KOPT-K1 (cell line): ENCODE results near the gene ILKAP.

Source experiments
- H3K27ac ChIP-seq: fragments of 200-600 bp; sonication (generic); 2 replicates; pipeline ENCODE4 v1.5.1; 2016; ENCODE audit warnings: antibody characterized with exemption, mild to moderate bottlenecking, low read depth, low read length; ENCODE audit not compliant: poor library complexity, severe bottlenecking
- H3K36me3 ChIP-seq: fragments of 200-600 bp; sonication (generic); 2 replicates; pipeline ENCODE4 v1.5.1; 2017; ENCODE audit warnings: antibody characterized with exemption, mild to moderate bottlenecking, low read length, moderate library complexity; ENCODE audit not compliant: insufficient read depth
- H3K9me3 ChIP-seq: fragments of 200-600 bp; sonication (generic); 2 replicates; pipeline ENCODE4 v1.5.1; 2017; ENCODE audit warnings: antibody characterized with exemption, low read length, mild to moderate bottlenecking; ENCODE audit not compliant: insufficient read depth, poor library complexity, severe bottlenecking

ILKAP gene

DNA sequence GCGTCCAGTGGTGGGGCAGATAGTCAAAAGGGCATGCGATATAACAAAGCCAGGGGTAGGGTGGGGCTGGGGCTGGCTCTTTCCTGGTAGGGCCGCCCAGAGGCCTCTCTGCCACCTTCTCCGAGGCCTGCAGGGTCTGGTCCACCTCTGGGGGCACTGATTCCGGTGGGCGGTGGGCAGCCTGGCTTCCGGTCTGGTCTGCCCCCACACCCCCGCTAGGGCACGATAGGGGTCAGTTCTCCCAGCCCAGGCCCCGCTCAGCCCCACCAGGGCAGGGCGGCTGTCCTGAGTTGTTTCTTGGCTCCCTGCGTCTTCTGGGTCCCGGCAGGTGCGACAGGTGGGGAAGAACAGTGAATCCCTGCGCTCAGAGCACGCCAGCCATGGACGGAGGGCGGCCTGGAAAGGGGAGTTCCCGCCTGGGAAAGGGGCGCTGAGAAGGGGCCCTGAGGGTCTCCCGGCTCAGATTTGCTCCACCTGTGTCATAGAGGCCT lies 45.4 kb downstream of the ILKAP start:
- H3K27ac ChIP-seq: no peak overlapping the region
- no peaks in the 10 kb centered on the region for H3K36me3 ChIP-seq
- peaks cover 6% of the 10 kb centered on the region for H3K9me3 ChIP-seq

DNA sequence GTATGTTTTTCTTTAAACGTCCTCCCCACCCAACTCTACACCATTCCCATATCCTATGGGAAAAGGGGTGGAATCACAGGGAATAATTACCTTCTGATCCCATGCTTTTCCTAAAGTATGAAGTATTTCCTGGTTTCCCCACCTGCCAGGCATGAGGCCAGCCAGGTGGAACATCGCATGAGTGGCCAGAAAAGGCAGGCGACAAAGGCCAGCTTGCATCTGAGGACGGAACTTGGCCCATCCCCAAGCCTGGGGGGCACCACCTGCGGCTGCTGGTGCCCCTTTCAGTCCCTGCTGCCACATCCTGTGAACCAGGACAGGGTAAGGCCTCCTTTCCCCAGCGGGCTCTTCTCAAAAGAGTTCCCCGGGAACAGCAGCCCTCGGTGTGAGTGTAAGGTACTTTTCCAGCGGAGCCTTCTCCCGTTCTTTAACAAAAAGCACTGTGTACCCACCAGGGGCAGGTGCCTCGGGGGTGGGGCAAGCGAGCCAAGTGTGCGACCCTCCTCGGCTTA lies 45.9 kb downstream of the ILKAP start:
- Histone ChIP-seq H3K9me3 (peaks cover 6% of the 10 kb centered on the region), H3K36me3 (no peaks in the 10 kb centered on the region), H3K27ac (no peak overlapping the region)

DNA sequence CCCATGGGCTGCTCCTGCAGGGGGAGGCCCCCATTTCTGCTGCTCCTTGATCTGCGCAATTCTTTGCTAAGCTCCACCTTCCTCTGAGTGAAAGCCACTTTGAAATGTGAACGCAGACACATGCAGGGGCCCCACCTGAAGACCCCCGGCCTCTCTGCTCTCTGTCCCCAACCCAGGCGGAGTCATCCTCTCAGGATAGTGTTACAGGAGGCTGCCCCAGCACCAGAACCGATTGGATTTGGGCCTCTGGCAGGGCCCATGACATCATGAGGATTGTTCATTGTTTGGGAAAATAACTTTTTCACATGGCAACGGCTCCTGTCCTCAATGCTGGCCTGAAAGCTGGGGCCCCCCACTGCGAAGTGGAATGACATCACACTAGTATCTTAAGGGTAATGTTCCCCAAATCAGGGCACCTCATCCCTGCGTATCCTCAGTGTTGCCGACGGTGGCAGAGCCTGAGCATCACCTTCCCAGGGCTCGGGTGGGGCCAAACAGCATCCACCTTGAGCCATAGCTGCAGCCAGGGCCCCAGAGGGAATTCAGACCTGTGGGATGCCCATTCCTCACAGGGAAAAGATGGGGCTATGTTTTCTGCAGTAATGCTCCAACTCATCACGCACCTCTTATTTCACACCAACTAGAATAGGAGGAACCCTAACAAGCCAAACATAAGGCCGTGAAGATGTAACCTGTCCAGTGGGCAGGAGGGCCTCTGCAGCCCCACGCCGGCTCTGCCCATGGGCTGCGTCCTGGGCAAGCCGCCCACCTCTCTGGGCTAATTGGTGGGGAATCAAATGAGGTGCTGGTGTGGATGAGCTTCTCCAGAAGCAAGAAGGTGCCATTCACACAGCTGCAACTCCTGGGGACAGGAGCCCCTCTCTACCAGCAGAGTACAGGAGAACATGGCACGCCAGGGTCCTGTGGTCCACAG lies 47.5 kb downstream of the ILKAP start:
- Histone ChIP-seq H3K27ac (no peak overlapping the region), H3K9me3 (peaks cover 6% of the 10 kb centered on the region), H3K36me3 (no peaks in the 10 kb centered on the region)

DNA sequence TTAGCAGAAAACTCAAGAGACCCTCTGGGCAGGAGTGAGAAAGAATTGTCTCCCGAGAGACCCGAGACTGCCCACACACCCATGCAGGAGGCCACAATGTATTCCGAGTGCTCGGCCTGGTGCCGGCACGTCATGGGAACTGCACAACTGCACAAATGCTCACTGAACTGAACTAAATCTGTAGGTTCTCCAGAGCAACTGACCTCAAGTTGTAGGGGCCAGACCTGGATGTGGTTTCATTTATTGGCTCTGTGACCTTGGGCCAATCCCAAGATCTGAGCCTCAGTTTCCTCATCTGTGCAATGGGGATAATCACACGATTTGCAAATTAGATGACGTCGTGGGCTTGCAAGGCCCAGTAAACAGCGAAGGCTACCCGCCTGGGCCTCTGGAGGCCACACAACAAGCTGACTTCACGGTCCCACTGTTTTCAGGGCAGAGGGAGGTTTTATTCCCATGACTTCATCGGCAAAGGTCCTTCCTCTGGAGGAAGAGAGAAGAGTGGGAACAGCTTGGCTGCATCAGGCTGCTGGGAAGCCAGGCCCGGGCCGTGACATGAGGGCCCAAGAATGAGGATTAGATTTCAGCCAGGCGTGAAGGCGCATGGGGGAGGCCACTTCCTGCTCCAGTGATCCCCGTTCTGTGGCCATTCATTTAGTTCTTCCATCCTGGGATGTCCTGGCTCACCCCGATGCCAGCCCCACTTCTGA lies 48.3 kb downstream of the ILKAP start:
- Histone ChIP-seq H3K36me3 (no peaks in the 10 kb centered on the region), H3K9me3 (peaks cover 6% of the 10 kb centered on the region), H3K27ac (no peak overlapping the region)

DNA sequence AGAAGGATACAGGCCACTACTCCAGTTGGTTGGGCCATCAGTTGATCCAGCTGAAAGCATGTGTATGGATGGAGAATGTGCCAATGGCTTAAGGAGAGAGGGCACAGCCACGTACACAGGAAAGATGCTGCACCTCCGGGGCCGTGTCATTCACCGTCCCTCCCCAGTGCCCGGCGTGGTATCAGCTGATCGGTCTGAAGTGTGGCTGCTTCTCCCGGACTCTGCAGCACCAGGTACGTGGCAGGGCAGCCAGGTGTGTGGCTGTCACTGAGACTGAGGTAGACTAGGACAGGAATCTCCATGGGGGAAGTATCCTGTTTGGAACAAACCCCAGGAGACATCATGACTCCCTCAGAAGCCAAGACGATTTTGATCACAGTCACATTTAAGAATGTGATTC lies 48.9 kb downstream of the ILKAP start:
- Histone ChIP-seq H3K36me3 (no peaks in the 10 kb centered on the region), H3K27ac (no peak overlapping the region), H3K9me3 (peaks cover 6% of the 10 kb centered on the region)

DNA sequence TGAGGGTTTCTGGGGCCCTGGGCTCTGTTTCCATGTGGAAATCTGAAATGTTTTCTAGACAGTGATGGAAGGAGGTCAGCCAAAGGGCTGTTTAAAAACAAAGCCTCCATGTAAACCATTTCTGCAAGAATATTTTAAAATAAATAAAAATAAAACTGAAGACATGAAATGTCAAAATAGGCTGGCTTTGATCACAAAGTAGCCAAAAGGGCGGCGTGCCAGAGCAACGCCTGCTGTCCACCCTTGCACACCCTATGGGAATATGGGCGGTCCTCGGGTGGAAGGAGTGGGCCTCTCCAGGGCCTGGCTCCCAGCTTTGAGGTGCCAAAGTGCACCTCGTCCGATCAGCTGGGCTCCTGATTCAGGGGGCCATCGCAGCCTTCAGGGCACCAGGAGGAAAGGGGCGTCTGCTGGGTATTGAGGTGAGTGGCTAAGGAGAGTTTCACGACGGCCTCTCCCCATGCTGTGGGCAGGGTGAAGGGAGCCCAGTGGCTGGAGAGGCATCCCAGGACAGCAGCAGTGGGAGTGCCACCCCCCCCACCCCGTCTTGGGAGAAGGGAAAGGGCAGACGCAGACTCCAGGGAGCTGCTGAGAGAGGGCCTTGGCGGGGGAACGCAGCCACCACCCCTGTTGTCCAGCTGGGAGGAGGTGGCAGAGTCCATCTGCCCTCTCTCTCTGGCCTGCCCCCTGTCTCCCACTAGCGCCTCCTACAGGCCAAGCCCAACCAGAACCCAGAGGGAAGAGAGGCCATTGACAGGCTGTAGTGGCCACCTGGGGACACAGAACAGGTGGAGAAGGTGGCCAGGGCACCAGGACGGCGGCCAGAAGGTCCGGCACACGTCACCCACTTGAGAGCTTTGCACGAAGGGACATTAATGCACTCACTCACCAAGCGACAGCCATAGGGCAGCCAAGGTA lies 50.5 kb downstream of the ILKAP start:
- H3K36me3 ChIP-seq: no peaks in the 10 kb centered on the region
- H3K9me3 ChIP-seq: peaks cover 6% of the 10 kb centered on the region
- H3K27ac ChIP-seq: no peak overlapping the region

DNA sequence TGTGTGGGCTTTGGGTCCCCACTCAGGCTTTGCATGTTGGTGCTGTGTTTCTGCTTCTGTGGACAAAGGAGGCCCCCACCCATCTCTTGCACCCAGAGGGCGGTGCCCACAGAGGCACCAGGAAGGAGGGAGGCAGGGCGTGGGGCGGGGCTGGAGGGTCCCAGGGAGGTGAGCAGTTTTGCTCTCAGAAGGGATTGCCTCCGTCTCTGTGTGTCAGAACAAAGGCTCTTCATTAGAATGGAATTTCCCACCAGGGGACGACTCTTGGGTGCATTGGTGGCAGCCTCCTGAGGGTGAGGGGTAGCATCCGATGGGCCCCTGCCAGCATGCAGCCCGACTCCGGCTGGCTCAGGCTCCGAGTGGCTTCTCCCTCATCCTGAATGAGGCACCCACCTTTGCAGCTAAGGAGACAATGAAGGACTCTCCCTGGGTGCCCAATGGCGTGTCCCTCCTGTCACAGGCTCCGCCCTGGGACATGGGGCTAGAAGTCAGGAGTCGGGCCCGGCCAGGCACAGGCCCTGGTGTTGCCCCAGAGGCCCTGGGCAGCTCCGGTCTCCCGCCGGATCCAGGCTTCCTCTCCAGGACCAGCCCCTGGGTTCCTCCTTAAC lies 51.8 kb downstream of the ILKAP start:
- Histone ChIP-seq H3K9me3 (peaks cover 6% of the 10 kb centered on the region), H3K27ac (no peak overlapping the region), H3K36me3 (no peaks in the 10 kb centered on the region)

DNA sequence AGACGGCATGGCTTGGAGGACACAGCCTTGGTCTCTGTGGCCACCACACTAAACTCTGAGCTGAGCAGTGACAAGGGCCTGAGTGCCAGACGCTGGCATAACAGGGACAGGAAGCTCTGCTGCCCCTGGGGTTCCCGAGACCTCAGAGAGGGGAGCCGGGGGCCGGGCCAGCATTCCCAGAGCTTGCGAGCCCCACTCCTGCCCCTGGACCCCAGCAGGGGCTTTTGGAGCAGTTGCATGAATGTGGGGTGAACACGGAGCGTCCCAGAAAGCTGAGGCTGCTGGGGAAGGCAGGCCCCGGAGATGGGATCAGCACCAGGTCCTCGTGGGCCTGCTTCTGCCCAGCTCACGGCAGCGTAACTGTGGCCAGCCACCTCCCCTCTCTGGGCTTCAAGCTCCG lies 52.3 kb downstream of the ILKAP start:
- Histone ChIP-seq H3K27ac (no peak overlapping the region), H3K36me3 (no peaks in the 10 kb centered on the region), H3K9me3 (peaks cover 6% of the 10 kb centered on the region)

DNA sequence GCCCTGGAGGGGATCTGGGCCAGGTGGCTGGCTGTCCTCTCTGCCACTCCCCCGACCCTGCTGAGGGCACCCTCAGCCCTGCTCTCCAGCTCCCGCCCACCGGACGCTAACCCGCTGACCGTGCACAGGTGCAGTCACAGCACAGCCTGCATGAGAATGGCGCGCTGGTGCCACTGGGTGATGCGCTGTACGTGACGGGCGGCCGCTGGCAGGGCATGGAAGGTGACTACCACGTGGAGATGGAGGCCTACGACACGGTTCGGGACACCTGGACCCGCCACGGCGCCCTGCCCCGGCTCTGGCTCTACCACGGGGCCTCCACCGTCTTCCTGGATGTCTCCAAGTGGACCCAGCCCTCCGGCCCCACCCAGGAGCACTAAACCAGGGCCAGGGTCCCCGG lies 52.8 kb downstream of the ILKAP start:
- H3K27ac ChIP-seq: no peak overlapping the region

DNA sequence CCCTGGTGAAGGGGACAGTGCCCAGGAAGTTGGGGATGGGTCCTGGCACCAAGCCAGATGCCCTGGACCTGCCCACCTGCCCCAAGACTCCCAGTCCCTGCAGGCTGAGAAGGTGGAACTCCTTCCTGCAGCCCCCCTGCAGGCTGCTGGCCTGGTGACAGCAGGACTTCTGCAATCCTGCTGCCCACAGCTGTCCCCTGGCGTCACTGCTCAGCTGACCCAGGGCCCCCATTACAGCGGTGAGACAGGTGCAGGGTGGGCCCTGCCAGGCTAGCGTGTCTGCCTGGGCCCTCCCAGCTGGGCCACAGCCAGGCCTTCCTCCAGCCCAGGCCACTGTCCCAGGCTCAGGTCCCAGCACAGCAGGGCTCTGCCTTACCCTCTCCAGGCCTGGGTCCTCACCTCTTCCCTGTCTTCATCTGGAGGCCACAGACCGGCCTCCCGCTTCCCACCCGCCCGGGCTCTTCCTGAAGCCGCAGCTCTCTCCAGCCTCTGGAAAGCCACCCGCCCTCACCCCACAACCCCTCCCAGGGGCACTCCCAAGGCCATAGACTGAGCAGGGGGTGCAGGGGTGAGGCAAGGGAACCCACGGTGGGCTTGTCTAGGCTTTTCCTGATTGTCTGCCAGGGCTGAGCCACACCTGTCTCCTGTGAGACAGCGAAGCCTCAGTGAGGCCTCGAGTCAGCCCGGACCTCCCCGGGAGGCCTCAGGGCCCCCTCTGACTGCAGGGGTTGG lies 53.5 kb downstream of the ILKAP start:
- H3K27ac ChIP-seq: no peak overlapping the region
- no peaks in the 10 kb centered on the region for H3K36me3 ChIP-seq
- H3K9me3 ChIP-seq: peaks cover 6% of the 10 kb centered on the region

More for the DNA sequence above, 52.8 kb downstream of the ILKAP start:
- Histone ChIP-seq H3K9me3 (peaks cover 6% of the 10 kb centered on the region), H3K36me3 (no peaks in the 10 kb centered on the region)

DNA sequence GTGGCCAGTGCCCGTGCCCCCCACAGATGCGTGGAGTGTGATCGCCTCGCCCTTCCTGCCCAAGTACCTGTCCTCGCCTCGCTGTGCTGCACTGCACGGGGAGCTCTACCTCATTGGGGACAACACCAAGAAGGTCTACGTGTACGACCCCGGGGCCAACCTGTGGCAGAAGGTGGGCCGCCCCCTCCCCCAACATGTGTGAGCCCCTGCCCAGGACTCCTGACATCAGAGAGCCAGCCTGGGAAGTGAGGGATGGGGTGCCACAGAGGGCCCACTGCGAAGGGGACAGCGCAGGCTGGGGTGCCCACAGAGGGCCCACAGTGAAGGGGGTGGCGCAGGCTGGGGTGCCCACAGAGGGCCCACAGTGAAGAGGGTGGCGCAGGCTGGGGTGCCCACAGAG lies 54.5 kb downstream of the ILKAP start:
- no peak overlapping the region for H3K27ac ChIP-seq

DNA sequence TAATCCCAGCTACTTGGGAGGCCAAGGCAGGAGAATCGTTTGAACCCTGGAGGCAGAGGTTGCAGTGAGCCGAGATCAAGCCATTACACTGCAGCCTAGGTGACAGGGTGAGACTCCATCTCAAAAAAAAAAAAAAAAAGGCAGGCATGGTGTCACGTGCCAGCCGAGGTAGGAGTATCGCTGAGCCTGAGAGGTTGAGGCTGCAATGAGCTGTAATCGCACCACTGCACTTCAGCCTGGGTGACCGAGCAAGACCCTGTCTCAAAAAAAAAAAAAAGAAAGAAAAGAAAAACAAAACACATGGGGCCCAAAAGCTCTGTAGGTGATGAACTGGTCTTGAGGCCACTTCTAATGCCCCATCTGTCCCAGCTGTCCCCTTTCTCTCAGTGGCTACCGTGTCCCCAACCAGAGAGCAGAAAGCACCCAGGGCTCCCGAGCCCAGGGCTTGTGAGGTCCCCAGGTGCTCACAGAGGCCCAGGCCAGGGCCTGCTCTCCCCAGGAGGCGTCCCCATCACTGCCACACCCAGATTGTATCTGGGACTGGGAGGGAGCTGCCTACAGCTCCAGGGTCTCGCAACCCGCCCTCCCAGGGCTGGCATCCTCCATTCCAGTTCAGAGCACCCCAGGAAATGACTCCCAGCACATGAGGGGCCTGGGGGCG lies 56.5 kb downstream of the ILKAP start:
- no peaks in the 10 kb centered on the region for H3K36me3 ChIP-seq
- H3K27ac ChIP-seq: no peak overlapping the region
- no peaks in the 10 kb centered on the region for H3K9me3 ChIP-seq

More for the DNA sequence above, 54.5 kb downstream of the ILKAP start:
- no peaks in the 10 kb centered on the region for H3K36me3 ChIP-seq
- peaks cover under 1% of the 10 kb centered on the region for H3K9me3 ChIP-seq

DNA sequence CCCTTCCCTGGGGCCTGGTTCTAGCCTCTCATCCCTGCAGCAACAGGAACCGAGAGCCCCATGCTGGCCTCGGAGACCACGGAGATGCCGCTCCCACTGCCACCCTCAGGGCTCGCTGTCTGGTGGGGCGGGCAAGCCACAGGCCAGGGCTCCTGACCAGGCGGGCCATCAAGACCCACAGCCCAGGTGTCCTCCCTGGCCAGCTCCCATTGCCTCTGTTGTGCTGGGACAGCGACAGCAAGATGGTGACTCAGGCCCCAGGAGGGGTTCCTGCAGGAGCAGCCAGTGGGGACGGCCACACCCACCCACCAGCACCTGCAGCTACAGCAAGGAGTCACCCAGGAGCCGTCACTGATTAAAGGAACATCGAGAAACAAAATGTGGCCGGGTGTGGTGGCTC lies 57.6 kb downstream of the ILKAP start:
- no peaks in the 10 kb centered on the region for H3K9me3 ChIP-seq
- H3K36me3 ChIP-seq: no peaks in the 10 kb centered on the region
- no peak overlapping the region for H3K27ac ChIP-seq
